Fibroblast of peridontal ligament (primary cell): Measurements from ENCODE around the gene ZNF598.

ENCODE experiments used
- DNase-seq: peaks from one replicate; pipeline ENCODE4 v3.0.0-alpha.2; 2010; ENCODE audit errors: extremely low read depth

ZNF598 gene

GRCh38 chr16:2009791-2010510 lies at the start of gene ZNF598:
Gene ZNF598 (minus strand): TSS chr16:2009821.
- DNase-seq, result peak; percentile 76

DNA sequence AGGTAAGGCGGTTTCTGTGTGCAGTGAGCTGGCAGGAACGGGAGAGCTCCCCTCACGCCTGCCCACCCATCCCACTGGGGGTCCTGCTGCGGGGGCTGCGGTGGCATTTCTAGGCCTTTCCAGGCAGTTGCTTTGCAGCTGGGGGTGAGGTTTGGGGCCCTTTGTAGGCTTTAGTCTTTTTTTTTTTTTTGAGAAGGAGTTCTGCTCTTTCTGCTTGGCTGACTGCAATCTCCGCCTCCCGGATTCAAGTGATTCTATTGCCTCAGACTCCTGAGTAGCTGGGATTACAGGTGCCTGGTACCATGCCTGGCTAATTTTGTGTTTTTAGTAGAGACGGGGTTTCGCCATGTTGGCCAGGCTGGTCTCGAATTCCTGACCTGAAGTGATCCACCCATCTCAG lies 49.3 kb upstream of the ZNF598 start:
- no peak for DNase-seq

GRCh38 chr16:2058420-2058819 lies 48.8 kb upstream of the ZNF598 start:
- DNase-seq, result no peak

GRCh38 chr16:2057438-2057837 lies 47.8 kb upstream of the ZNF598 start:
- no peak for DNase-seq

DNA sequence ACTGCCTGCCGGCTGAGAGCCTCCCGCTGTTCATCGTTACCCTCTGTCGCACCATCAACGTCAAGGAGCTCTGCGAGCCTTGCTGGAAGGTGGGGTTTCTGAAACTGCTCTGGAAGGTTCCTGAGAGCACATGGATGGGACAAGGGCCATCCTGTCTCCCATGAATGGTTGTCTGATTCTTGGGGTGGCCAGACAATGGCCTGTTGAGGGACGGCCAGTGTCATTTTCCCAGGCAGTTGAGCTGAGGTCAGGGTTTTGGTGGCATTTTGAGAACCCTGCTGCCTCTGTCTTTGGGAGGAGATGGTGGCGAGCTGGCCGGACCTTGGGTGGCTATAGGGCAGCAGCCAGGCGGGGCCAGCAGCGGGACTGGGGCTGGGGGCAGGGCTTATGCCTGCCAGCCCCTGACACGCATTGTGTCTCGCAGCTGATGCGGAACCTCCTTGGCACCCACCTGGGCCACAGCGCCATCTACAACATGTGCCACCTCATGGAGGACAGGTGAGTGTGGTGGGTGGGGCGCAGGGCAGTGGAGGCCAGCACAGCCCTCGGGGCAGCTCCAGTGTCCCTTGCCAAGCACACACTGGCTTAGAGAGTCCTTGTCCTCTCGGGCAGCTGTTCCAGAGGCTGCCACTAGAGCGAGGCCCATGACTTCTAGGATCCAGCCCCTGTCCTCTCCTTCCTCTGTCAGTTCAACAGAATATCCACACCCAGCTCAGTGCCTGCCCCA lies 47.2 kb upstream of the ZNF598 start:
- DNase-seq, result no peak

DNA sequence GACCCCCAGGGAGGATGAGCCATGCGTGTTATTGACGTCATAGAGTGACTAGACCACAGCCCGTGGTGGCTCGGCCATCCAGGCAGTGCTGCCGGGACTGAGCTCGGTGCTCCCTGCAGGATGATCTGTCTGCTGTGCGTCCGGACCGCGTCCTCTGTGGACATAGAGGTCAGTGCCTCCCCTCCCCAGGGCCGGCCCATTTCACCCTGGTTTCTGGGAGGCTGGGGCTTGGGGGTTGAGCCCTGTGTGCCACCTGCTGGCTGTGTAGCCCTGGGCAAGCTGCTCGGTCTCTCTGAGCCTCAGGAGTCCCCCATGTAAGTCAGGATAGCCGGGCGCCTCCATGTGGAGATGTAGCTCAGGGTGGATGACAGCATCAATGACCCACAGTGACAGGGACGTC lies 46.5 kb upstream of the ZNF598 start:
- peak; percentile 20 for DNase-seq

- DNase-seq, result no peak
Observed at GRCh38 chr16:2054543-2055245, 45.1 kb upstream of the ZNF598 start.

DNA sequence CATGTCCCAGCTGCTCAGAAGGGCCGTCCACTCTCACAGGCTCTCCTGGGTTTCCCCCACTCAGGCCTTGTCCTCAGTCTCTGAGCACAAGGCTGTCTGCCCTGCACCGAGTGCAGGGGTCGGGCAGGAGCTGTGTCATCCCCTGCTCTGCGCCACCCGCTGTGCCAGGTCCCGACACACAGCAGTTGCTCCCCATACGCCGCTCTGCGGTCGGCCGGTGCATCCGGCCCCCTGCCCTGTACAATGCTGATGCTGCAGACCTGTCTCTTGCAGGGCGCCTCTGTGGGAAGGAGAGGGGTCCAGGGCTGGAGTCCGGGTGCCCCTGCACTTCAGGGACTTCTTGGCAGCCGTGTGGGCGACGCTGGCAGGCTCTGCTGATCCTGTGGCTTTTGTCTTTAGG lies 44.3 kb upstream of the ZNF598 start:
- no peak for DNase-seq

DNA sequence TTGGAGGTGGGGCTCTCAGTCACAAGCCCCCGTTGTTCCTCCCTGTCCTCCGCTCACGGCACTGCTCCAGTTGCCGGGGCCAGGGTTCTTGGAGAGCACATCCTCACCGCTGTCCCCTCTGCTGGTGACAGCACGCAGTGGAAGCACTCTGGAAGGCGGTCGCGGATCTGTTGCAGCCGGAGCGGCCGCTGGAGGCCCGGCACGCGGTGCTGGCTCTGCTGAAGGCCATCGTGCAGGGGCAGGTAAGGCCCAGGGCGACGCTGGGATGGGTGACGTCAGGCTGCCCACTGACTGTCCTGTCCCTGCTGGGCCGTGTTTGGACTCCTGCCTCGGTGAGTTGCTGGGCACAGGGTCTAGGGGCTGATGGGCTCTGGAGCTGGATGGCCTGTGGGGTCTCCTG lies 43.6 kb upstream of the ZNF598 start:
- DNase-seq, result no peak

DNA sequence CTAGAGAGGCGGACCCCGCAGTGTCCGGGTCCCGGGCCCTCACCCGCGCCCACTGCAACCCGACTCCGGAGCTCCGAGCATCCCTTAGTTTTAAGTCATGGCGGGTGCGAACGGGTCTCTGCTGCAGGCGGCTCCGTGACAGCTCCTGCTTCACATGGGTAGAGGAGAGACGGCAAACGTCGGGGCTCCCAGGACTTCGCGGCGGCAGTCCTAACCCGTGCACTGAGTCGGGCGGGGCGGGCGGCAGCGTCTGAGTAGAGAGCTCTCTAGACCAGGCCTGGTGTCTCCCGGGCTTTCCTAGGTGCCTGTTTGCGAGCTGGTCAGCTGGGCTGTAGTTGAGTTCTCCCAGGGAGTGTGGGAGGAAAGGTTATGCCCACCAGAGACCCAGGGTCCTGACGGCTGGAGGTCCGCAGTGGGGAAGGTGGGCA lies 38.5 kb upstream of the ZNF598 start:
- no peak for DNase-seq

- DNase-seq, result peak; percentile 92
Observed at GRCh38 chr16:2047330-2048115, 37.9 kb upstream of the ZNF598 start, which contains the start of the genes NTHL1 and TSC2. Gene NTHL1 (minus strand): TSS chr16:2047834. CDS start chr16:2047823, 11 bp downstream. Gene TSC2 (plus strand): TSS chr16:2047985. CDS start chr16:2048616, 631 bp downstream.

DNA sequence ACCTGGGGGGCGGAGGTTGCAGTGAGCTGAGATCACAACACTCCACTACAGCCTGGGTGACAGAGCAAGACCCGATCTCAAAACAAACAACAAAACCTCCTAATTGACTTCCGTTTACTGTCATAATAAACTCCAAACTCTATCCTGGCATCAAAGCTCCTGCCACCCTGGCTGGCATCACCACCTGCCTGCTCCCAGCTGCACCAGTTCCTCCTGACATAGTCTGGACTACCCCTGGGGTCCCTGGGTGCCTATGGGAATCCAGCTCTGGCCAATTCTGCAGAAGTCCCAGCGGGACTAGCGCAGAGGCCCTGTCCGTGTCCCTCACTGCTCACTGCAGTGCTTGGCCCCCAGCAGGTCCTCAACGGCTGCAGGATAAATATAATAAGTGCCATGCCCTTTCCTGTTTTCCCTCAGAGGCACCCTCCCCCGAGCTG lies 37.3 kb upstream of the ZNF598 start:
- no peak for DNase-seq

GRCh38 chr16:2045965-2046892 lies 36.6 kb upstream of the ZNF598 start:
- no peak for DNase-seq

DNA sequence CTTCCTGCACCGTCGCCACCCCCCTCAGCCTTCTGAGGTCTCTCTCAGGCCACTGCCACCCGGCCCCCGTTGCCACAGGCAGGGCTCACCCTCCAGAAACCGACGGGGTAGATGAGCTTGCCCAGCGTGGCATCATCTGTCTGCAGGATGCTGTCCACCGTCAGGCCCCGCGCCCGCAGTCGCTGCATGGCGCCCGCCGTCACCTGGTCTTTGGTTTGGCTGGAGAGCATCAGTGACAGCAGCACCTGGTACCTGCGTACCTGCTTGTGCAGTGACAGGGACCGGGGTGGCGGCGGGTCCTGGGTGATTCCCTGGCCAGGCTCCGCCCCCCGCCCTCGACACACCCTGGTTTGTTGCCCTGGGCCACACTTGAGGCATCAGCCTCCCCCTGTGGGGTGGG lies 34.9 kb upstream of the ZNF598 start:
- no peak for DNase-seq

DNA sequence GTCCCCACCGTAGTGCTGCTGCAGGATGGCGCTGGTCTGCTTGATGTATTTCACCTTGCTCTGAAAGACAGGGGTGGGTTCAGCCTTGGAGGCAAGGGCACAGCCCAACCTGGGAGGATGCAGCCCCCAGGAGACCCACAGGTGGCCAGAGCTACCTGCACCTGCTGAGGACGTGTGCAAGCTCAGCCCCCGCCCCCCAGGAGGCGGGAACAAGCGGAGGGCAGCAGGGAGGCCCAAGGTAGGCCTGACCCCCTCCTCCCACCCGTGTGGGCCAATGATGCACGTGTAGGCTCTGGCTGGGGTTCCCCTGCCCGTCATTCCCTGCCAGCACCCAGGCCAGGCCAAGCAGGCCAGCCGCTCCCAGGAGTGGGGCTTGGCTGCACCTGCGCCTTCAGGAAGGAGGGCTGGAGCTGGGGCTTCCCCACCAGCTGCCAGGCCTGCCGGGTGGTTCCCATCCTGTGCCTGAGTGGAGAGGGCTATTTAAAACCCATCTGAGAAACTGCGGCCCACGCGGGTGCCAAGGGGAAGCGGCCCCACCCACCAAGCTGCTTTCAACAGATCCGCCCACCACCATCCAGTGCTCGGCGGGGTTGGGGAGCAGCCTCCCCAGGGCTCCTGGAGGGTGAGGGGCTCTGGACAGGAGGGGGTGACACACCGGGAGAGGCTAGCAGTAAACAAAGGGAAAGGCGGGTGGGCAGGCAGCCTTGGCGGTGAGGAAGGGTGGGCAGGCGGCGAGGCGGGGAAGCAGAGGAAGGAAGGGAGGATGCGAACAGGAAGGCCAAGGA lies 34.2 kb upstream of the ZNF598 start:
- no peak for DNase-seq

DNA sequence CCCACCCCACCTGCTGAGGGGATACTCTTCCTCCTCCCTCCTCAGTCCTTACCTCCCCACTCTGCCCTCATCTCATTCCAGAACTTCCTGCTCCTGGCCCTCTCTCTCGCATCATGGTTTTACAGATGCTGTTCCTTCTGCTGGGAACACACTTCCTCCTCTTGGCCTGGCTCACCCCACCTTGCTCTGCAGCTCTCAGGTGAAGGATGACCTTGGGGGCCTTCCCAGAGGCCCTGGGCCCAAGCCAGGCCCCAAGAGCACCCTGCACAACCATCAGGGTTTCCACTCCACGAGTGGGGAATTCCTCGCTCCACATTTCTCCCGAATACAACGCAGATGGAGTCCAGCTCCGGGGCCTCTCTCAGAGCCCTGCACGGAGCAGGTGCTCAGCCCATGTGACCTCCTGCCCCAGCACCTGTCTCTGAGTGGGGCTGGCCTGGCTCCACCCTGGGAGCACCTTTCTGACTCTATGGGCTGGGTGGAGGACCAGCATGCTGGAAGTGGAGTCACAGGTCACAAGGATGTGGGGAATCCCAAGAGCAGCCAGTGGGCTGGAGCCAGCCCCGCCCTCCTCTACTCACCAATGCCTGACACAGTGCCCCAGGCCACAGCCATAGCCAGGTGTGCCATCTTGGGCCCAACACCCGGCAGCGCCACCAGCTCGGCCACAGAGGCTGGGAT lies 33.5 kb upstream of the ZNF598 start:
- no peak for DNase-seq

DNA sequence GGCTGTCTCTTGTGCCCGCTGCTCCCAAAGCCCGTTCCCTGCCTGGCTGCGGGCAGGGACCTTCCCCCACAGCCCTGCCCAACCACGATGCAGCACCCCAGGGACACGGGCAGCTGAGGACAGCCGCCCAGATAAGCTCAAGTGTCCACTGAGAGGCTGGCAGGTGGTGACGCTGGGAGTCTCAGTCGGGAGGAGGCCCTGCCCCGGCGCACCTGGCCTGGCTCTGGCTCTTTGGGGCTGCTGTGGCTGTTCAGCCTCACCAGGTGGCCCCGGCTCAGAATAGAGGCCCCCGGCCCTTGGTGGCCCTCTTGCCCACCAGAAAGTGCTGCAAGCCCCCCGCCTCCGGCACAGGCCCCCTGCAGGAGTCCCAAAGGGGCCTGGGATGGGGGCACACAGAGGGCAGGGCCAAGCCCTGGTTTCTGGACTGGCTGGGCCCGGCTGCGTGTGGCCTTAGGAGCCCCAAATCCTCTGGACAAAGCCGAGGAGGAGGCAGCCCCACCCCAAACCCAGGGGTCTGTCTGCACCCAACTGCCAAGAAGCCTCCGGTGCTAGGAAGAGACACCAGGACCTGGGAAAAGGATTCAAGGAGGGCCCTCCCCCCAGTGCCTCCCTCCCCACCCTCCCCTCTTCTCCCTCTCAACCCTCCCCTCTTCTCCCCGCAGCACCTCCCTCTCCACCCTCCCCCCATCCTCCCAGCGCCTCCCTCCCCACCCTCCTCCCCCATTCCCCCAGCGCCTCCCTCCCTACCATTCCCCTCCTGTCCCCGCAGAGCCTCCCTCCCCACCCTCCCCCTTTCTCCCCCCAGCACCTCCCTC lies 32.8 kb upstream of the ZNF598 start:
- no peak for DNase-seq

DNA sequence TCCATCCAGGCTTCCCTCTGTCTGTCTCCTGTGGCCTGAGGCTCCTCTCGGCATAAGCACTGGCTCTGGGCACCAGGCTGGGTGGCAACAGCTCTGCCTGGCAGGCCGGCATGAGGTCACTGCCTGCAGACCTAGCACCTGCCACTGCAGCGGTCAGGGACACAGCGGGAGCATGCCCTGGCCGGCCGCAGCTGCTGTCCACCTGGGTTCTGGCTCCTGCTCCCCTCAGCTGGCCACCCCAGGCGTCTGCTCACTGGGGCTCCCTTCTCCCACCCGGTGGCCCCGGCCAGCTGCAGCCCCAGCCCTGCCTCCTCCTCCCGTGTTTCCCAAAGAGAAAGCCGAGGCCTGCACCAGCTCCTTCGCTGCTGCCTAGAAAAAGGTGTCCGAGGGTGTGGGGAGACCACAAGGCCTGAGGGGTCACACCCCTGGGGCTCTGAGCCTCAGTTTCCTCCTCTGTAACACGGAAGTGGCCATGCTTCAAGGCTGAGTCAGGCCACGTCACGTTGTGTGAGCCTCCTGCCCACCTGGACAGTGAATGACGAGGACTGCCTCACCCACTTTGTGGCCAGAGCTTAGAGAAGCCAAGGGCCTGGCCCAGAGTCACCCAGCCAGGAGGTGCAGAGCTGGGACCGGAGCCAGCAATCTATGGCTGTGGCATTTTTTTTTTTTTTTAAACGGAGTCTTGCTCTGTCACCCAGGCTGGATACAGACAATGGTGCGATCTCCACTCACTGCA lies 31.3 kb upstream of the ZNF598 start:
- DNase-seq, result no peak
